Stomach (tissue), 9 donors: ENCODE data around the gene BTBD9. TPM values are rescaled to one million over a fixed set of nuclear protein-coding genes. Genes with fewer than 3 reads are reported as not detected.

Source experiments
- DNase-seq, 2 donors: peaks; one replicate each; pipeline versions ENCODE4 v3.0.0 to v3.0.0-alpha.2; 2013 to 2019
- H3K27ac ChIP-seq, 5 donors: fragments of 200-600 bp in 4 of 5; sonication (generic) in 4 of 5; one replicate each; pipeline ENCODE4 v1.5.1; 2013 to 2019; ENCODE audit warnings: mild to moderate bottlenecking in 1 of 5, moderate library complexity in 1 of 5
- H3K27me3 ChIP-seq, 3 donors: fragments of 200-600 bp; sonication (generic); one replicate each; pipeline ENCODE4 v1.5.1; 2017 to 2019; ENCODE audit warnings: mixed run types in 1 of 3
- H3K36me3 ChIP-seq, 4 donors: fragments of 200-600 bp; sonication (generic); 1 replicate in 3 of 4; 2 replicates in 1 of 4; pipeline ENCODE4 v1.5.1; 2016 to 2019
- H3K4me1 ChIP-seq, 4 donors: fragments of 200-600 bp; sonication (generic); one replicate each; pipeline ENCODE4 v1.5.1; 2016 to 2019
- H3K4me3 ChIP-seq, 4 donors: fragments of 200-600 bp; sonication (generic) in 3 of 4; one replicate each; pipeline ENCODE4 v1.5.1; 2016 to 2019; ENCODE audit warnings: mild to moderate bottlenecking in 1 of 4
- H3K9me3 ChIP-seq, 4 donors: fragments of 200-600 bp; sonication (generic); one replicate each; pipeline ENCODE4 v1.5.1; 2016 to 2019
- EP300 ChIP-seq: sonication (generic); formaldehyde crosslinking; IDR thresholded peaks from one replicate; pipeline ENCODE4 v1.6.1; 2017; ENCODE audit warnings: antibody characterized with exemption
- POLR2A ChIP-seq, 4 donors: fragments of 450-650 bp; IDR thresholded peaks; one replicate each; pipeline ENCODE4 v1.6.1; 2016; ENCODE audit warnings: antibody characterized with exemption in 4 of 4, control low read depth in 2 of 4, mild to moderate bottlenecking in 1 of 4, moderate library complexity in 1 of 4
- POLR2AphosphoS5 ChIP-seq, 3 donors: sonication (generic); formaldehyde crosslinking; IDR thresholded peaks; one replicate each; pipeline ENCODE4 v1.6.1; 2016; ENCODE audit warnings: antibody characterized with exemption in 3 of 3
- WGBS, 5 donors: extraction: QIAGEN DNeasy Blood & Tissue Kit in 3 of 5; methylation state at CpG; one replicate each; pipeline versions ENCODE4 v1.1.5 to v1.1.7; 2013 to 2018; 5-methylcytosine and 5-hydroxymethylcytosine counted together
- intact Hi-C: fragments of 100-400 bp; cut with DNase I; formaldehyde crosslinking; loops from one replicate; pipeline ENCODE4 v1.15.1; 2023; ENCODE audit warnings: low total_unique reads
- polyA plus RNA-seq, 3 donors: library from polyadenylated mRNA; stranded (reverse); fragments of 200-250 nt; gene quantifications; one replicate each; pipeline ENCODE4 v1.2.3, GENCODE V29; 2013
- total RNA-seq, 5 donors: library from RNA; depleted of rRNA; stranded (reverse); fragments of >200 nt; gene quantifications; one replicate each; pipeline versions ENCODE4 v1.1.0 to v1.2.3, GENCODE V29; 2014 to 2016
- TF ChIP-seq, protein P1 (sequence below), 7 experiments: fragments of 450-650 bp in 4 of 7; fragments of 200-600 bp in 3 of 7; sonication (generic) in 3 of 7; IDR thresholded peaks; one replicate each; pipeline ENCODE4 v1.5.1; 2016 to 2019; ENCODE audit warnings: antibody characterized with exemption in 7 of 7, control low read depth in 2 of 7, mild to moderate bottlenecking in 1 of 7
- donor health status: healthy with polysubstance abuse.
- donor health status: Bipolar disorder and iron deficiency.
- donor health status: healthy.

The BTBD9 gene
- total and polyA plus RNA-seq, 8 donors = 1.4 to 90.2 (median 6.8) TPM

DNA sequence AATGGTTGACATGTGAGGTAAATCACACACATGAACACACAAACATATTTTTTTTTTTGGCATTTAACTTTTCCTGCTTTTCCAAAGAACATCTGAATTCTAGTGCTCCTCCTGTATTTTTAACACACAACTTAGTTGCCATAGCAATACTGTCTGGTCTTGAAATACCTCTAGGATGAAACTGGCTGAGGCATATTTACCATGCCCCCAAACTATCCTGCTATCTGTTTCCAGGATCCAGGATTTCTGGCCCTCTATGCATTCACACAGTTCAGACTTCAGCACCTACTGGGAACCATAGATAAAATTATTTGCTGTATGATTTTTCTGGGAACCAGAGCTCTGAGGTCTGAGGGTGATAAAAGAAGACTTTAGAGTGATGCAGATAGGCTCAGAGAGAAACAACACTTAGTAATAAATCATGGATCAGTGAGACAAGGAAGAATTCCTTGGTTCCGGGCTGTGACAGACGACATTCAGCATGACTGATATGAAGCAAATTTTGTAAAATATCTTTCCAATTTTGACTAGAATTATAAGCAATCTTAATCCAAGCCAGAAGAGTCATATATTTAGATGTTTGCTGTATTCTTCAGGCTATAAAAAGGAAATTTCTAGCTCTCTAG lies 359.7 kb downstream of the BTBD9 start:
- intact Hi-C loops = no loop called here
- Histone ChIP-seq H3K27me3 (no peaks in the 10 kb centered on the region), H3K36me3 (no peaks in the 10 kb centered on the region), H3K9me3 (no peaks in the 10 kb centered on the region), H3K4me3 (no peak overlapping the region), H3K27ac (no peak overlapping the region), H3K4me1 (peaks cover 0 to 5% (median 0%) of the 10 kb centered on the region in 4 donors)
- 49 to 89% (median 76%) methylated on average over 2 of the region's 2 CpGs for WGBS, 5 donors
- no peak for DNase-seq
- TF ChIP-seq EP300 = no peak
- TF ChIP-seq, protein P1, sequence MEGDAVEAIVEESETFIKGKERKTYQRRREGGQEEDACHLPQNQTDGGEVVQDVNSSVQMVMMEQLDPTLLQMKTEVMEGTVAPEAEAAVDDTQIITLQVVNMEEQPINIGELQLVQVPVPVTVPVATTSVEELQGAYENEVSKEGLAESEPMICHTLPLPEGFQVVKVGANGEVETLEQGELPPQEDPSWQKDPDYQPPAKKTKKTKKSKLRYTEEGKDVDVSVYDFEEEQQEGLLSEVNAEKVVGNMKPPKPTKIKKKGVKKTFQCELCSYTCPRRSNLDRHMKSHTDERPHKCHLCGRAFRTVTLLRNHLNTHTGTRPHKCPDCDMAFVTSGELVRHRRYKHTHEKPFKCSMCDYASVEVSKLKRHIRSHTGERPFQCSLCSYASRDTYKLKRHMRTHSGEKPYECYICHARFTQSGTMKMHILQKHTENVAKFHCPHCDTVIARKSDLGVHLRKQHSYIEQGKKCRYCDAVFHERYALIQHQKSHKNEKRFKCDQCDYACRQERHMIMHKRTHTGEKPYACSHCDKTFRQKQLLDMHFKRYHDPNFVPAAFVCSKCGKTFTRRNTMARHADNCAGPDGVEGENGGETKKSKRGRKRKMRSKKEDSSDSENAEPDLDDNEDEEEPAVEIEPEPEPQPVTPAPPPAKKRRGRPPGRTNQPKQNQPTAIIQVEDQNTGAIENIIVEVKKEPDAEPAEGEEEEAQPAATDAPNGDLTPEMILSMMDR (IDR thresholded peaks at IDR 0.05) = no peak
- TF ChIP-seq POLR2AphosphoS5 (IDR thresholded peaks at IDR 0.05) = no peak
- TF ChIP-seq POLR2A (IDR thresholded peaks at IDR 0.05) = no peak

DNA sequence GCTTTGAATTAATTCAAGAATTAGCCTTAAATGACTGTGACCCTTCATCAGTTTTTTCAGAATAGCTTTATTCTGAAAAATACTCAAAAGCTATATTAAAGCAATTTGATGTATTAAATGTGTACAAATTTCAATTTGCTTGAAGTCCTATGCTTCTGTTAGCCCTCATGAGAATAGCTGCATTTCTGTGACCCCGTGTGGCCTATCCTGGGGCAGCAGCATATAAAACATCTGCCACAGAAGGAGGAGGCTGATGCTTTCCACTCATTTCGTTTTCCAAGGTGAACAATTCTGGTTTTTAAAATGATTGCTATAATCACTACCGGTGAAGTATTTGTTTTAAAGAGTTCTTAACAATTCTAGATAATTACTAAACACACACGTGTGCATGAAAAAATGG lies 360.3 kb downstream of the BTBD9 start:
- WGBS, 5 donors = 70 to 84% (median 82%) methylated on average over 4 of the region's 4 CpGs
- Histone ChIP-seq H3K4me1 (no peaks in the 10 kb centered on the region), H3K27ac (no peak overlapping the region), H3K9me3 (no peaks in the 10 kb centered on the region), H3K4me3 (no peak overlapping the region), H3K27me3 (no peaks in the 10 kb centered on the region), H3K36me3 (no peaks in the 10 kb centered on the region)
- TF ChIP-seq POLR2A (IDR thresholded peaks at IDR 0.05) (no peak), EP300 (no peak), POLR2AphosphoS5 (IDR thresholded peaks at IDR 0.05) (no peak)
- TF ChIP-seq, protein P1 (IDR thresholded peaks at IDR 0.05) = no peak
- intact Hi-C loops = no loop called here
- no peak for DNase-seq

DNA sequence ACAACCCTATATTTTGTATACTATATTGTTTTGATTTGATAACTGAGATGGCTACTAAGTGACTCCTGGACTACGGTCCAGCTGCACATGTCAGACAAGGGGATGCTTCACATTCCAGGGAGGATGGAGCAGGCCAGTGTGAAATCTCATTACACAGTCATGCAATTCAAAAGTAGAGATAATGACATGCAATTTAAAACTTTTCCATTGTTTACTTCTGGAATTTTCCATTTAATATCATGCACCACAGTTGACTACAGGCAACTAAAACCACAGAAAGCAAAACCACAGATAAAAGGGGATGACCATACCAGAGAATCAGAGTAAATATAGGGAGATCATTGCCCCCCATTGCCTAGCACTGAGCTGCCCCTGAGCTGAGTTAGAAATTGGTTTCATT lies 366.4 kb downstream of the BTBD9 start:
- Histone ChIP-seq H3K4me3 (no peak overlapping the region), H3K27ac (no peak overlapping the region), H3K9me3 (no peaks in the 10 kb centered on the region), H3K4me1 (peaks cover 0 to 12% (median 5%) of the 10 kb centered on the region in 4 donors), H3K27me3 (no peaks in the 10 kb centered on the region), H3K36me3 (no peaks in the 10 kb centered on the region)
- 91 to 100% (median 95%) methylated on average over 1 of the region's 1 CpG for WGBS, 5 donors
- no peak for DNase-seq
- TF ChIP-seq EP300 (no peak), POLR2A (IDR thresholded peaks at IDR 0.05) (no peak), POLR2AphosphoS5 (IDR thresholded peaks at IDR 0.05) (no peak)
- TF ChIP-seq, protein P1 (IDR thresholded peaks at IDR 0.05) = no peak
- intact Hi-C loops = no loop called here

DNA sequence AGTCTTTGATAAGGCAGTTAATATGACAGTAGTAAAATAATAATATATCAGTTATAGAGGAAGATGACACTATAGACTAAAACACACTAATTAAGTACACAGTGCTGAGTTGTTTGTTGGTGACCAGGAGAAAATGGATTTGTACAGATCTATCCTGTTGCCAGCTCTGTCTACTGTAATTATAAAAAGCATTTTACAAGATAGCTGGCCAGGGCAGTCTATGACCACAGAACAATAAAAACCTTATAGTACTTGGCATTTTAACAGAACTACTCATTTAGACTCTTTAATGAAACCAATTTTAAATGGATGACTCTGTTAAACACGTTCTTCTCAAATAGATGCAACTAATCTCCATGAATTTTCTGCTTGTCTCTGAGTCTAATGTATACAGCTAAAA lies 367.5 kb downstream of the BTBD9 start:
- Histone ChIP-seq H3K4me1 (peaks cover 0 to 12% (median 5%) of the 10 kb centered on the region in 4 donors), H3K4me3 (no peak overlapping the region), H3K9me3 (no peaks in the 10 kb centered on the region), H3K36me3 (no peaks in the 10 kb centered on the region), H3K27ac (no peak overlapping the region), H3K27me3 (no peaks in the 10 kb centered on the region)
- no peak for TF ChIP-seq POLR2AphosphoS5 (IDR thresholded peaks at IDR 0.05)
- no peak for TF ChIP-seq EP300
- TF ChIP-seq, protein P1 (IDR thresholded peaks at IDR 0.05) = no peak
- no peak for TF ChIP-seq POLR2A (IDR thresholded peaks at IDR 0.05)
- WGBS, 5 donors = 74 to 92% (median 87%) methylated on average over 1 of the region's 1 CpG
- DNase-seq = no peak
- intact Hi-C loops = no loop called here
